GM23248 (cell line): ENCODE results near the gene C1orf174. TPM values are rescaled to one million over a fixed set of nuclear protein-coding genes. Genes with fewer than 3 reads are reported as not detected.

Source experiments
- DNase-seq: peaks from one replicate; pipeline ENCODE4 v3.0.0-alpha.2; 2015
- H2AFZ ChIP-seq: fragments of 200-600 bp; sonication (generic); 2 replicates; pipeline ENCODE4 v1.6.1; 2016; ENCODE audit warnings: antibody characterized with exemption
- H3F3A ChIP-seq: fragments of 200-600 bp; sonication (generic); 2 replicates; pipeline ENCODE4 v1.6.1; 2016; ENCODE audit warnings: mild to moderate bottlenecking, antibody characterized with exemption, mixed run types; ENCODE audit not compliant: insufficient read depth
- H3K27ac ChIP-seq: fragments of 200-600 bp; sonication (generic); 2 replicates; pipeline ENCODE4 v1.5.1; 2016; ENCODE audit warnings: mild to moderate bottlenecking
- H3K27me3 ChIP-seq: fragments of 200-600 bp; sonication (generic); replicated peaks from 2 replicates; pipeline ENCODE4 v1.6.1; 2016; ENCODE audit warnings: mild to moderate bottlenecking; ENCODE audit not compliant: insufficient read depth
- H3K36me3 ChIP-seq: fragments of 200-600 bp; sonication (generic); 2 replicates; pipeline ENCODE4 v1.6.1; 2016; ENCODE audit warnings: low read depth, mild to moderate bottlenecking
- H3K4me1 ChIP-seq: fragments of 200-600 bp; sonication (generic); 2 replicates; pipeline ENCODE4 v1.6.1; 2016; ENCODE audit warnings: mild to moderate bottlenecking; ENCODE audit not compliant: insufficient read depth
- H3K4me2 ChIP-seq: fragments of 200-600 bp; sonication (generic); one replicate; pipeline ENCODE4 v1.6.1; 2016; ENCODE audit warnings: mild to moderate bottlenecking; ENCODE audit not compliant: unreplicated experiment
- H3K4me3 ChIP-seq: fragments of 200-600 bp; sonication (generic); 2 replicates; pipeline ENCODE4 v1.5.1; 2016; ENCODE audit warnings: mild to moderate bottlenecking
- H3K79me2 ChIP-seq: fragments of 200-600 bp; sonication (generic); 2 replicates; pipeline ENCODE4 v1.6.1; 2016; ENCODE audit warnings: mild to moderate bottlenecking; ENCODE audit not compliant: insufficient read depth
- H3K9ac ChIP-seq: fragments of 200-600 bp; sonication (generic); 2 replicates; pipeline ENCODE4 v1.6.1; 2016; ENCODE audit warnings: mild to moderate bottlenecking
- H3K9me2 ChIP-seq: fragments of 200-600 bp; sonication (generic); 2 replicates; pipeline ENCODE4 v1.6.1; 2016; ENCODE audit warnings: mixed run types, mild to moderate bottlenecking, moderate library complexity; ENCODE audit not compliant: insufficient read depth
- H3K9me3 ChIP-seq: fragments of 200-600 bp; sonication (generic); one replicate; pipeline ENCODE4 v1.6.1; 2017; ENCODE audit warnings: low read depth
- H4K20me1 ChIP-seq: fragments of 200-600 bp; sonication (generic); 2 replicates; pipeline ENCODE4 v1.6.0; 2016; ENCODE audit not compliant: insufficient read depth
- EZH2 ChIP-seq: fragments of 200-600 bp; sonication (generic); IDR thresholded peaks from 2 replicates; pipeline ENCODE4 v1.6.1; 2018; ENCODE audit warnings: antibody characterized with exemption, mild to moderate bottlenecking; ENCODE audit not compliant: insufficient read depth, poor library complexity, severe bottlenecking
- EZH2phosphoT487 ChIP-seq: fragments of 200-600 bp; sonication (generic); IDR thresholded peaks from 2 replicates; pipeline ENCODE4 v1.6.1; 2018; ENCODE audit warnings: antibody characterized with exemption, moderate library complexity, mild to moderate bottlenecking, low read depth; ENCODE audit not compliant: insufficient read depth
- WGBS, 2 experiments: methylation state at CpG; one replicate each; pipeline ENCODE4 v1.1.6; 2015 to 2017; ENCODE audit warnings: low lambda C conversion rate in 2 of 2, low coverage in 1 of 2; ENCODE audit errors: missing lambda C conversion rate in 2 of 2; 5-methylcytosine and 5-hydroxymethylcytosine counted together
- in situ Hi-C: fragments of 300-500 bp; cut with MboI; formaldehyde crosslinking; loops from 2 replicates; pipeline ENCODE4 v1.15.0; 2020
- polyA plus RNA-seq: library from polyadenylated mRNA; unstranded; fragments of >200 nt; fragmentation: Nextera tagmentation; extraction: Ambion mirVana; gene quantifications from 2 replicates; pipeline ENCODE4 v1.2.1, GENCODE V29; 2016
- total RNA-seq: library from RNA; depleted of rRNA; stranded (reverse); fragments of >200 nt; shearing (Covaris generic); gene quantifications from 2 replicates; pipeline ENCODE4 v1.2.3, GENCODE V29; 2014

The C1orf174 gene
- total and polyA plus RNA-seq, 2 experiments from 2014 or later = 33.2 to 36.9 TPM

- H3K9me3 ChIP-seq = no peaks in the 10 kb centered on the region
- H3K27me3 ChIP-seq = no peaks in the 10 kb centered on the region
- TF ChIP-seq EZH2 (no peak), EZH2phosphoT487 (no peak)
- no peak for DNase-seq
- peaks cover 66% of the 10 kb centered on the region for H3K79me2 ChIP-seq
- H3F3A ChIP-seq = peaks cover 4% of the 10 kb centered on the region; the same call in 1 of the 2 replicates
- H3K4me3 ChIP-seq = peak overlapping the region; percentile 90
- no peaks in the 10 kb centered on the region for H3K9me2 ChIP-seq
- no peak overlapping the region for H3K4me2 ChIP-seq
- in situ Hi-C loops = no loop called here
- H3K4me1 ChIP-seq = peaks cover 10% of the 10 kb centered on the region; the same call in 1 of the 2 replicates
- H4K20me1 ChIP-seq = no peaks in the 10 kb centered on the region
- no peak overlapping the region for H3K9ac ChIP-seq
- H2AFZ ChIP-seq = no peak overlapping the region
- no peak overlapping the region for H3K27ac ChIP-seq
- no peaks in the 10 kb centered on the region for H3K36me3 ChIP-seq
Observed at GRCh38 chr1:3898475-3898735, 1.7 kb downstream of the C1orf174 start.

- WGBS, 2 experiments = 89 to 97% methylated on average over 7 of the region's 7 CpGs
- H3K79me2 ChIP-seq = peaks cover 78% of the 10 kb centered on the region
- H3K27me3 ChIP-seq = no peaks in the 10 kb centered on the region
- in situ Hi-C loops = no loop called here
- no peak overlapping the region for H3K27ac ChIP-seq
- no peaks in the 10 kb centered on the region for H3K36me3 ChIP-seq
- no peaks in the 10 kb centered on the region for H4K20me1 ChIP-seq
- no peak overlapping the region for H2AFZ ChIP-seq
- DNase-seq = no peak
- no peaks in the 10 kb centered on the region for H3K9me3 ChIP-seq
- no peaks in the 10 kb centered on the region for H3K9me2 ChIP-seq
- TF ChIP-seq EZH2 = no peak
- no peak for TF ChIP-seq EZH2phosphoT487
- H3K4me2 ChIP-seq = no peak overlapping the region
- no peak overlapping the region for H3K9ac ChIP-seq
- no peak overlapping the region for H3K4me3 ChIP-seq
- peaks cover 4% of the 10 kb centered on the region; the same call in 1 of the 2 replicates for H3F3A ChIP-seq
- H3K4me1 ChIP-seq = peaks cover 10% of the 10 kb centered on the region; the same call in 1 of the 2 replicates
Observed at GRCh38 chr1:3896396-3897000, 3.6 kb downstream of the C1orf174 start.

- Histone ChIP-seq H3K79me2 (peaks cover 84% of the 10 kb centered on the region), H3K36me3 (no peaks in the 10 kb centered on the region), H3K4me3 (no peak overlapping the region), H2AFZ (no peak overlapping the region), H3K9ac (no peak overlapping the region), H4K20me1 (no peaks in the 10 kb centered on the region), H3K27ac (no peak overlapping the region), H3K9me2 (no peaks in the 10 kb centered on the region), H3K4me2 (no peak overlapping the region), H3K4me1 (peaks cover 10% of the 10 kb centered on the region; the same call in 1 of the 2 replicates), H3K27me3 (no peaks in the 10 kb centered on the region), H3F3A (peaks cover 4% of the 10 kb centered on the region; the same call in 1 of the 2 replicates), H3K9me3 (no peaks in the 10 kb centered on the region)
- DNase-seq = no peak
- in situ Hi-C loops = no loop called here
- 99 to 100% methylated on average over 4 of the region's 4 CpGs for WGBS, 2 experiments
- no peak for TF ChIP-seq EZH2
Observed at GRCh38 chr1:3895951-3896325, 4.1 kb downstream of the C1orf174 start.

- no peaks in the 10 kb centered on the region for H4K20me1 ChIP-seq
- no peak for TF ChIP-seq EZH2phosphoT487
- peaks cover 10% of the 10 kb centered on the region; the same call in 1 of the 2 replicates for H3K4me1 ChIP-seq
- no peaks in the 10 kb centered on the region for H3K27me3 ChIP-seq
- H2AFZ ChIP-seq = no peak overlapping the region
- no peaks in the 10 kb centered on the region for H3K9me2 ChIP-seq
- peak; percentile 7 for DNase-seq
- no peak overlapping the region for H3K9ac ChIP-seq
- peaks cover 88% of the 10 kb centered on the region for H3K79me2 ChIP-seq
- in situ Hi-C loops = no loop called here
- H3K27ac ChIP-seq = no peak overlapping the region
- H3K4me3 ChIP-seq = no peak overlapping the region
- H3F3A ChIP-seq = peaks cover 4% of the 10 kb centered on the region; the same call in 1 of the 2 replicates
- no peak overlapping the region for H3K4me2 ChIP-seq
- no peaks in the 10 kb centered on the region for H3K9me3 ChIP-seq
- WGBS, 2 experiments = 95% methylated on average over 13 of the region's 13 CpGs
- peaks cover 5% of the 10 kb centered on the region; the same call in 1 of the 2 replicates for H3K36me3 ChIP-seq
Observed at GRCh38 chr1:3895279-3895950, 4.7 kb downstream of the C1orf174 start.
